Esophagus squamous epithelium (tissue), 4 donors: Measurements from ENCODE around the gene ABCB11.

Experiments used
- POLR2A ChIP-seq, 4 donors: fragments of 450-650 bp; IDR thresholded peaks; one replicate each; pipeline ENCODE4 v1.6.1; 2017; ENCODE audit warnings: antibody characterized with exemption in 4 of 4, mild to moderate bottlenecking in 4 of 4, moderate library complexity in 3 of 4
- TF ChIP-seq, protein P1 (sequence below), 6 experiments: fragments of 450-650 bp in 4 of 6; fragments of 200-600 bp in 2 of 6; sonication (generic) in 2 of 6; IDR thresholded peaks; one replicate each; pipeline ENCODE4 v1.5.1; 2016 to 2019; ENCODE audit warnings: antibody characterized with exemption in 6 of 6, mild to moderate bottlenecking in 4 of 6, moderate library complexity in 4 of 6

DNA sequence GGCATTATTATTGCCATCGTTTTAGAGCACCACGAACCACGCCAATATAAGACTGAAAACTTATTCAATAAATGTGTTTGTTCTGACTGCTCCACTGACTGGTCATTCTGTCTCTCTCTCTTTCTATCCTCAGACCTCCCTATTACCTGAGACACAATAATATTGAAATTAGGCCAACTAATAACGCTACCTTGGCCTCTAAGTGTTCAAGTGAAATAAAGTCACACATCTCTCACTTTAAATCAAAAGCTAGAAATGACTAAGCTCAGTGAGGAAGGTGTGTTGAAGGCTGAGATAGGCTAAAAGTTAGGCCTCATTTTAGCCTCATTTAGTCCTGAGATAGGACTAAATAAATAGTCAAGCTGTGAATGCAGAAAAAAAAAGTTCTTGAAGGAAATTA lies 91.2 kb downstream of the ABCB11 start:
- TF ChIP-seq, protein P1, sequence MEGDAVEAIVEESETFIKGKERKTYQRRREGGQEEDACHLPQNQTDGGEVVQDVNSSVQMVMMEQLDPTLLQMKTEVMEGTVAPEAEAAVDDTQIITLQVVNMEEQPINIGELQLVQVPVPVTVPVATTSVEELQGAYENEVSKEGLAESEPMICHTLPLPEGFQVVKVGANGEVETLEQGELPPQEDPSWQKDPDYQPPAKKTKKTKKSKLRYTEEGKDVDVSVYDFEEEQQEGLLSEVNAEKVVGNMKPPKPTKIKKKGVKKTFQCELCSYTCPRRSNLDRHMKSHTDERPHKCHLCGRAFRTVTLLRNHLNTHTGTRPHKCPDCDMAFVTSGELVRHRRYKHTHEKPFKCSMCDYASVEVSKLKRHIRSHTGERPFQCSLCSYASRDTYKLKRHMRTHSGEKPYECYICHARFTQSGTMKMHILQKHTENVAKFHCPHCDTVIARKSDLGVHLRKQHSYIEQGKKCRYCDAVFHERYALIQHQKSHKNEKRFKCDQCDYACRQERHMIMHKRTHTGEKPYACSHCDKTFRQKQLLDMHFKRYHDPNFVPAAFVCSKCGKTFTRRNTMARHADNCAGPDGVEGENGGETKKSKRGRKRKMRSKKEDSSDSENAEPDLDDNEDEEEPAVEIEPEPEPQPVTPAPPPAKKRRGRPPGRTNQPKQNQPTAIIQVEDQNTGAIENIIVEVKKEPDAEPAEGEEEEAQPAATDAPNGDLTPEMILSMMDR (IDR thresholded peaks at IDR 0.05) = no peak
- TF ChIP-seq POLR2A (IDR thresholded peaks at IDR 0.05) = no peak
